Muscle layer of colon (tissue), 2 donors: ENCODE measurements around the gene SYP.

ENCODE experiments used
- H3K27ac ChIP-seq: one replicate; pipeline ENCODE4 v1.7.0; 2013; ENCODE audit warnings: low read depth, mild to moderate bottlenecking, low read length, moderate library complexity
- H3K27me3 ChIP-seq, 2 donors: one replicate each; pipeline ENCODE4 v1.7.0; 2013; ENCODE audit warnings: low read length in 2 of 2, mild to moderate bottlenecking in 2 of 2; ENCODE audit not compliant: insufficient read depth in 2 of 2, control insufficient read depth in 1 of 2
- H3K36me3 ChIP-seq: one replicate; pipeline ENCODE4 v1.7.0; 2013; ENCODE audit warnings: mild to moderate bottlenecking, low read length; ENCODE audit not compliant: insufficient read depth
- H3K4me1 ChIP-seq: one replicate; pipeline ENCODE4 v1.7.0; 2013; ENCODE audit warnings: mild to moderate bottlenecking, low read length; ENCODE audit not compliant: insufficient read depth
- H3K4me3 ChIP-seq, 2 donors: one replicate each; pipeline ENCODE4 v1.7.0; 2013; ENCODE audit warnings: low read length in 2 of 2, low read depth in 1 of 2, mild to moderate bottlenecking in 1 of 2, moderate library complexity in 1 of 2
- H3K9ac ChIP-seq: one replicate; pipeline ENCODE4 v1.7.0; 2013; ENCODE audit warnings: low read length
- H3K9me3 ChIP-seq: one replicate; pipeline ENCODE4 v1.7.0; 2013; ENCODE audit warnings: mild to moderate bottlenecking, low read length
- donor health status: abdominal sarcoma.
- donor health status: Adenocarcinoma of cecum.

The SYP gene

DNA sequence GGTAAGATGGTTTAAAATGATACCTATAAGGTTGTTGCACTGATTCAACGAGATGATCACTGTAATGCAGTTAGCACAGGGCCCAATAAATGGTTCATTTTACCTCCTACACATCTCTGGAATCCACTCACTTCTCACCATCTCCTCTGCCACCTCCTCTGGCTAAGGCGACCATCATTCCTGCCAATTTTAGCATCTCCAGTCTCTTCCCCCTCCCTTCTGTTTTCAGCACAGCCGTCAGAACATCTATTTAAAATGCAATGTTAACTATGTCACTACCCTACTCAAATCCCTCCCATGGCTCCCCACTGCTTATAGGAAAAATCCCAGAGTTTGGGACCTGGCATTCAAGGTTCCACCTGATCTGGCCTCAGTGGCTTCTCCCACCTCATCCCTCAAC, 3.5 kb upstream of the SYP start:
- H3K27me3 ChIP-seq: peaks cover 0 to 13% of the 10 kb centered on the region in 2 donors
- H3K36me3 ChIP-seq: no peaks in the 10 kb centered on the region
- no peak overlapping the region for H3K4me3 ChIP-seq
- no peaks in the 10 kb centered on the region for H3K4me1 ChIP-seq
- no peak overlapping the region for H3K9ac ChIP-seq
- no peaks in the 10 kb centered on the region for H3K9me3 ChIP-seq
- H3K27ac ChIP-seq: no peak overlapping the region

DNA sequence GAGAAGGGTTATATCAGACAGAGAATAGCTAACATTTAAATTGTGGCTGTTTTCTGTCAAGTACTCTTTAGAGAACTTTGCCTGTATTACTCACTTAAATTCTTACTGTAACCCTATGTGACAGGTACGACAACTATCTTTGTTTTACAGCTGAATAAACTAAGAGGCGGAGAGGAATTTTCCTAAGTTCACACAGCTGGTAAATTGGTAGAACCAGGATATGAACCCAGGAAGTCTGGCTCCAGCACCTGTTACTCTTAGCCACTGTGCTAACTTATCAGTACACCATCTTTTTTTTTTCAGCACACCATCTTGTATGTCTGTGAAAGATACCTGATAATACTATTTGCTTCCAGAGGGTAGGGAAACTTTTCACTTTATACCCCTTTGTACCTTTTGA, 2.0 kb upstream of the SYP start:
- Histone ChIP-seq H3K9ac (no peak overlapping the region), H3K4me3 (no peak overlapping the region), H3K4me1 (no peaks in the 10 kb centered on the region), H3K27ac (no peak overlapping the region), H3K36me3 (no peaks in the 10 kb centered on the region), H3K9me3 (no peaks in the 10 kb centered on the region), H3K27me3 (peaks cover 0 to 13% of the 10 kb centered on the region in 2 donors)

DNA sequence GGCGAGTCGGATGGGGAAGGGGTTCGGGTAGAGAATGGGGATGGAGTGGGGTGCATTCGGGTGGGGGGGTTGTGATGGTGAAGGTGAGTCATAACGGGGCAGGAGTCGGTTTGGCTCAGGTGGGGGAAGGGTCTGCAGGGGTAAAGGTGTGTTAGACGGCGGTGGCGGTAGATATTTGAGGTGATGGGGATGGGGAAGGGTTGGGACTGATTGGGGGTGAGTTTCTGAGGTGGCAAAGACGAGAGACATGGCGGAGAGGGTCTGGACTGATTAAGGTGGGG, 738 bp downstream of the SYP start:
- H3K27ac ChIP-seq: no peak overlapping the region
- H3K4me1 ChIP-seq: no peaks in the 10 kb centered on the region
- no peaks in the 10 kb centered on the region for H3K36me3 ChIP-seq
- peaks cover 0 to 13% of the 10 kb centered on the region in 2 donors for H3K27me3 ChIP-seq
- no peak overlapping the region for H3K9ac ChIP-seq
- no peaks in the 10 kb centered on the region for H3K9me3 ChIP-seq
- H3K4me3 ChIP-seq: no peak overlapping the region

DNA sequence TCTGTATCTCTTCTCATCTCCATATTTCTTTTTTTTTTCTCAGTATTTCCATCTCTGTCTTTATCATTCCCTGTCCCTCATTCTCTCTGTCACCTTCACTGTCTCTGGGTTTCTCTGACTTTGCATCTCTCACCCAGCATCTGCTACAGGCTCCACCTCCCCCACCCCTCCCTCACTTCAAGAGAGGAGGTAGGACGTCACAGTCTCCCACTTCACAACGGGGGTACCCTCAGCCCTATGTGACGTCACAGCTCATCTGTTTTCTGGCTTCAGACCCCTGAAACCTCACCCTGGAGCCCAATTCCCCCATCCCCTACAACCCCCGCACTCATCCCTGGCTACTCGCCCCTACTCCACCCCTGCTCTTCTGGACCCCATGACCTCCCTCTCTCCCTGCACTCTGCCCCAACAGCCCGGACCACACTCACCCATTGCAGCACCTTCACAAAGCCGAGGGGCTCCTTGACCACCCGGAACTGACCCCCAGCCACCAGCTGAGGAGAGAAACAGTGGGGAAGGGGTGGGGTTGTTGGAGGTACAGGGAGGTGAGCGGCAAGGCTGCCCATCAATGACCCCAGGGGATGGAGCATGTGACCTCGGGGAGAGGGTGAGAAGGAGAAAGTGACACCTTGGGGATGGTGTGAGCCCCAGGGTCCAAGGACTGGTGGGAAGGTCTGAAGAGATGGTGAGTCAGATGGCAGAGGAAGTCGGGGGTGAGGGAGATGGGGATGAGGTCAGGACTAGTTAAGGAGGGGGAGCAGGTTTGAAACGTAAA, 1.3 kb downstream of the SYP start:
- H3K9ac ChIP-seq: no peak overlapping the region
- no peaks in the 10 kb centered on the region for H3K36me3 ChIP-seq
- no peaks in the 10 kb centered on the region for H3K4me1 ChIP-seq
- peaks cover 0 to 13% of the 10 kb centered on the region in 2 donors for H3K27me3 ChIP-seq
- no peaks in the 10 kb centered on the region for H3K9me3 ChIP-seq
- no peak overlapping the region for H3K4me3 ChIP-seq
- no peak overlapping the region for H3K27ac ChIP-seq

DNA sequence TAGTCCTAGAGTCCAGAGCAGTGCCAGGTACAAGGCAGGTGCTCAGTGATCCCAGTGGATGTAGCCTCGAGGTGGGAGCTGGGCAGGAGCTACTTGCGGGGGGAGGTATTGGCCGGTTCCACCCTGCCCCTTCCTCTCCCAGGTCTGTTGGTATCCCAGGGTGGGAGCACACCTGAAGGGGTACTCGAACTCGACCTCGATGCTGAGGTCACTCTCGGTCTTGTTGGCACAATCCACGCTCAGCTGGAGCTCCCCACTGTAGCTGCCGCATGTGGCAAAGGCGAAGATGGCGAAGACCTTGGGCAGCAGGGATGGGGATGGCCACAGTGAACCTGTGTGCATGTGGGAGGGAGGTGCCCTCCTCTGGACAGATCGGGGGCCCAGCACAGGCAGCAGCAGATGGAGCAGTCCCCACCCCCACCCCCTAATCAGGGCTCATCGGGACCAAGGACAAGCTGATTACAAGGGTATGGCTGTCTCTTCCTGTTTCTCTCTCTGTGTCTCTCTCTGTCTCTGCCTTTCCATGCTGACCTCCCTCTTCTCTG, 2.4 kb downstream of the SYP start:
- Histone ChIP-seq H3K4me3 (no peak overlapping the region), H3K4me1 (no peaks in the 10 kb centered on the region), H3K27me3 (peaks cover 0 to 13% of the 10 kb centered on the region in 2 donors), H3K9me3 (no peaks in the 10 kb centered on the region), H3K36me3 (no peaks in the 10 kb centered on the region), H3K9ac (no peak overlapping the region), H3K27ac (no peak overlapping the region)

DNA sequence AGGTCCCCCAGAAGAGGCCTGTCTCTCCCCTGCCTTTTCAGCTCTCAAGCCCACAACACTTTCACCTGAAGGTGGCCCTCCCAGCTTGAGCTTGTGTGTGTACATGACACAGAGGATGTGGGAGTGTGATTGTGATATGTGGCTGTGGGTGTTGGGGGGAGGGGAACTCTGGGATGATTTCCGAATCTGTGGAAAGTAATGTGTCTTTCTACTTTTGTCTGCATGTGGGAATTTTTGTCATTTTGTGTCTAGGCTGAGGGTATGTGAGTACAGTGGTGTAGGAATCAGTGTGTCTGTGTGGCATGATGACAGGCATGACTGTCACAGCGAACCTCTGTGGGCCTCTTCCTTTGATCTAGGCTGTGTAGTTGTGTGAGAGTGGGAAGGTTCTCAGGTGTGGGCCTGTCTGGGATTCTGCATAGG, 6.4 kb downstream of the SYP start:
- H3K4me3 ChIP-seq: no peak overlapping the region
- no peaks in the 10 kb centered on the region for H3K9me3 ChIP-seq
- H3K27ac ChIP-seq: no peak overlapping the region
- H3K9ac ChIP-seq: no peak overlapping the region
- no peaks in the 10 kb centered on the region for H3K36me3 ChIP-seq
- no peaks in the 10 kb centered on the region for H3K27me3 ChIP-seq
- H3K4me1 ChIP-seq: no peaks in the 10 kb centered on the region

DNA sequence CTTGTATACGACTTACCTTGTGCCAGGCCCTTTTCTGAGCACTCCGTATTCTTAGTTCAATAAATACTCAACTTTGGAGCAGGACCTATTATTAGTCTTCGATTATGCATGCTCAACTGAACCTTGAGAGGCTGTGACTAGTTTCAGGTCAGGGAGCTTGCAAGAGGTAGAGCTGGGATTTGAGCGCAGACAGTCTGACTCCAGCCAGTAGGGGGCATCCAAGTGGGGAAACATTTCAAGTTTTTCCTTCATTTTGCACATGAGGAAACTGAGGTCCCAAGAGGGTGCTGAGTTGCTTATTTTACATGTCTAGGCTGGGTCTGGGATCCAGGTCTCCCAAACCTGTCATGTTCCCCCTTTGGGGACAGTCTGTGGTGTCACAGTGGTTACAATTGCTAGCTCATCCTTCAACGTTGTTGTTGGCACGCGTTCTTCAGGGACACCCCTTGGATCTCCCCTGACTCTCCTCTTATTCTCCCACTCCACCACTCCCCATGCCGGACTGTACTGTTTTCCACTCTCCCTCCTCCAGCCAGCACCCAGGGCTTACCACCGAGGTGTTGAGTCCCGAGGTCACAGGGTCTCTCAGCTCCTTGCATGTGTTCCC, 7.2 kb downstream of the SYP start:
- no peaks in the 10 kb centered on the region for H3K9me3 ChIP-seq
- H3K27me3 ChIP-seq: no peaks in the 10 kb centered on the region
- H3K9ac ChIP-seq: no peak overlapping the region
- H3K36me3 ChIP-seq: no peaks in the 10 kb centered on the region
- H3K4me3 ChIP-seq: no peak overlapping the region
- no peaks in the 10 kb centered on the region for H3K4me1 ChIP-seq
- H3K27ac ChIP-seq: no peak overlapping the region

DNA sequence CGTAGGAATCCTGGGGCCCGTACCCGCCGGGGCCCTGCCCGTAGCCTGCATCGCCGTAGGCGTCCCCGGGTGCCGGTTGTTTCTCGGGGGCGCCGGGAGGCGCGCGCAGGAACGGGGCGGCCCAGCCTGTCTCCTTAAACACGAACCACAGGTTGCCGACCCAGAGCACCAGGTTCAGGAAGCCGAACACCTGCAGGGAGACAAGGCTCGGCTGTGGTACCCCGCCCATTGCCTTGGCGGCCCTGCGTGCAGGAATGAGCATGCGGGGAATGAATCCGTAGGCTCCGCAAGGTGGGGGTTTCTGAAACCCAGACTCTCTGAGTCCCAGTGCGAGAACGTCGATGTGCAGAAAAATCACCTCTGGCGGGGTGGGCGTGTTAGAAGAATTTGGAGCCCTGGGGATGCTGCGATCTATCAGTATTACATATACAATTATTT, 8.4 kb downstream of the SYP start:
- Histone ChIP-seq H3K9me3 (no peaks in the 10 kb centered on the region), H3K27me3 (peaks cover 0 to 6% of the 10 kb centered on the region in 2 donors), H3K4me3 (peak overlapping the region; percentile 54 to 56), H3K4me1 (no peaks in the 10 kb centered on the region), H3K27ac (peak overlapping the region; percentile 66), H3K36me3 (no peaks in the 10 kb centered on the region), H3K9ac (no peak overlapping the region)

DNA sequence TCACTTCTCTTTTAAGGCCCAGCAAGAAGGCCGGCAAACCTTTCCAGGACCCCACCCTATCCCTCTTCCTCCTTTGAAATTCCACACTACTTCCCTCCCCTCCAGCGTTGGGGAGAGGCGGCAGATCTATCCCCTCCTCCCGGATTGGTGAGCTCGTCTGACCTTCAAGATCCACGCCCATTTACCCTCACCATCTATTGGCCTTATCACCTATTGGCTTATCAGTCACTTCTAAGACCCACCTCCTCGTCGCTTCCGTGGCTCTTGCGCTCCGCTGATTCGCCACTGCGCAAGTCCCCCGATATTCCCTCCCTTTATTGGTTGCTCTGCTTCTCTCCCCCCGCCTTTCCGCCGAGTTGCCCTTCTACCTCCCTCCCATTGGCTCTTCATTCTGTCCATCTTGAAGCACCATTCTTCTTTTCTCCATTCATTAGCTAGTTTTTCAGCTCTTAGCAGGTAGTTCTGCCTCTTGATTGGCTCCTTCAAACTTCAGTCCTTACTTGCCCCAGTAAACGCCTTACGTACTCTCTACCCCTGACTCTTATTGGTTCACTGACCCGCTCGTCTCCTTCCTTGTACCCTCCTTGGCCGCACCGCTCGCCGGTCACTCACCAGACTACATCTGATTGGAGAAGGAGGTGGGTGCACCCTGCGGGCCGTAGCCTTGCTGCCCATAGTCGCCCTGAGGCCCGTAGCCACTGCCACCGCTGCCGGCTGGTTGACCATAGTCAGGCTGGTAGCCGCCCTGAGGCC, 9.0 kb downstream of the SYP start:
- no peaks in the 10 kb centered on the region for H3K9me3 ChIP-seq
- H3K27me3 ChIP-seq: peaks cover 0 to 7% of the 10 kb centered on the region in 2 donors
- no peak overlapping the region for H3K9ac ChIP-seq
- no peaks in the 10 kb centered on the region for H3K36me3 ChIP-seq
- no peaks in the 10 kb centered on the region for H3K4me1 ChIP-seq
- peak overlapping the region; percentile 54 to 56 for H3K4me3 ChIP-seq
- H3K27ac ChIP-seq: peak overlapping the region; percentile 66

DNA sequence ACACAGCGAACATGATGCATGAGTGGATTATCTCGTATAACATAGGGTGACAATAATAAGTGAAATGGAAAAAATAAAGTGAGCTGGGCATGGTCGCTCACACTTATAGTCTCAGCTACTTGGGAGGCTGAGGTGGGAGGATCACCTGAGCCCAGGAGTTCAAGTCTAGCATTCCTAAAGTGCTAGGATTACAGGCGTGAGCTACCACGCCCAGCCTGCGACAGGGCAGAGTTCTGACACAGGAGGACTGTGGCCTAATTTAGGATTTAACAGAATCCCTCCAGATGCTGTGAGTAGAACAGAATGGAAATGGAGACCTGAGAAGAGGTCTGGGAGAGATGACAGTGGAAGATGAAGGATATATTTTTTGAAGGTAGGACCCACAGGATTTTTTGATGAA, 10.4 kb downstream of the SYP start:
- H3K27ac ChIP-seq: no peak overlapping the region
- no peak overlapping the region for H3K9ac ChIP-seq
- H3K4me3 ChIP-seq: no peak overlapping the region
- peaks cover 0 to 7% of the 10 kb centered on the region in 2 donors for H3K27me3 ChIP-seq
- H3K9me3 ChIP-seq: no peaks in the 10 kb centered on the region
- no peaks in the 10 kb centered on the region for H3K36me3 ChIP-seq
- H3K4me1 ChIP-seq: peaks cover 8% of the 10 kb centered on the region

DNA sequence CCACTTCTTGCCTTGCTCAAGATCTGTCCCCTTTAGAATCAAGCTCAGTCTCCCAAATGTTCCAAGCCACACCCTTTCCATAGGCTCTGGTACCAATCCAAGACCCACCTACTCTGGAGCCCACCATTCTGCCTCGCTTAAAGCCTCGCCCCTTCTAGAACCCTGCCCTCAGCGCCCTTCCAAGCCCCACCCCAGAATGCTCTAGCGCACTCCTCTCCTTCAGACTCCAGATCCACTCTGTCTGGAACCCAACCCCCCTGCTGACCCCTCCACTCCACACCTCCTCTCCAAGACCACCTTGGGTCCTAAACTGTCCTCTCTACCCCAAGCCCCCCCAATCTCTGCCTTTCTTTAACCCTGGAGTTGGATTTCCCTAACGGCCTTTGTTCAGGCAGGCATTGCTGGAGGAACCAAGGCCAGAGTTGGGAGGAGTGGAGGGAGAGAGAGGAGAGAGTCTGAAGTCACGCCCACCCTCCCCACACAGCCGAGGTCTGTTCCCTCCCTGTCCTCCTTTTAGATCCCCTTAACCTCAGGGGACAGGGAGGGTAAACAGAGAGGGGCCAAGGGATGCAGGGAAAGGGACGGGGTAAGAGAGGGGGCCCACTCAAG, 11.4 kb downstream of the SYP start:
- Histone ChIP-seq H3K36me3 (no peaks in the 10 kb centered on the region), H3K9me3 (no peaks in the 10 kb centered on the region), H3K27ac (no peak overlapping the region), H3K4me1 (peaks cover 14% of the 10 kb centered on the region), H3K9ac (no peak overlapping the region), H3K4me3 (no peak overlapping the region), H3K27me3 (peaks cover 0 to 7% of the 10 kb centered on the region in 2 donors)
